Stimulated activated CD4-positive, alpha-beta T cell treated with anti-CD3 and anti-CD28 coated beads, TNF-alpha, amount 100 ng/mL, for 1 hour (primary cell): Measurements from ENCODE around the gene GNB1.

Experiments
- DNase-seq, 3 donors: peaks; one replicate each; pipeline ENCODE4 v3.0.0-alpha.2; 2020; ENCODE audit warnings: low read depth in 3 of 3, low spot score in 1 of 3

The GNB1 gene

GRCh38 chr1:1922956-1923833, 32.3 kb upstream of the GNB1 start:
- no peak for DNase-seq

GRCh38 chr1:1922702-1922955, 31.7 kb upstream of the GNB1 start:
- no peak for DNase-seq

GRCh38 chr1:1921901-1922701, 31.2 kb upstream of the GNB1 start:
- no peak for DNase-seq

- no peak for DNase-seq
Observed at GRCh38 chr1:1921459-1921862, 30.6 kb upstream of the GNB1 start.

- no peak for DNase-seq
Observed at GRCh38 chr1:1920608-1921458, 29.9 kb upstream of the GNB1 start.

- DNase-seq: no peak
Observed at GRCh38 chr1:1920057-1920607, 29.2 kb upstream of the GNB1 start.

GRCh38 chr1:1919304-1920056, 28.6 kb upstream of the GNB1 start:
- peak; percentile 97 to 99 (median 99) for DNase-seq

GRCh38 chr1:1918901-1919303, 28.0 kb upstream of the GNB1 start, which contains the start of gene TMEM52:
Gene TMEM52 (minus strand): TSS chr1:1919279. CDS start chr1:1919265, 14 bp downstream.
- peak in 1 of 3 donors; percentile 11 for DNase-seq

GRCh38 chr1:1917995-1918900, 27.4 kb upstream of the GNB1 start:
- no peak for DNase-seq

GRCh38 chr1:1917304-1917976, 26.6 kb upstream of the GNB1 start:
- DNase-seq: no peak

- no peak for DNase-seq
Observed at GRCh38 chr1:1916851-1917251, 26.0 kb upstream of the GNB1 start.

- DNase-seq: no peak
Observed at GRCh38 chr1:1915911-1916840, 25.3 kb upstream of the GNB1 start.

GRCh38 chr1:1914971-1915692, 24.2 kb upstream of the GNB1 start, which contains the start of gene CALML6:
Gene CALML6 (plus strand): TSS chr1:1915260. CDS start chr1:1915281, 21 bp downstream.
- no peak for DNase-seq

GRCh38 chr1:1914101-1914970, 23.4 kb upstream of the GNB1 start:
- no peak for DNase-seq

- DNase-seq: no peak
Observed at GRCh38 chr1:1911350-1912041, 20.6 kb upstream of the GNB1 start.
